Muscle layer of colon (tissue), 2 donors: ENCODE results near the gene TMEM266.

ENCODE experiments used
- H3K27ac ChIP-seq: one replicate; pipeline ENCODE4 v1.7.0; 2013; ENCODE audit warnings: low read depth, mild to moderate bottlenecking, low read length, moderate library complexity
- H3K27me3 ChIP-seq, 2 donors: one replicate each; pipeline ENCODE4 v1.7.0; 2013; ENCODE audit warnings: low read length in 2 of 2, mild to moderate bottlenecking in 2 of 2; ENCODE audit not compliant: insufficient read depth in 2 of 2, control insufficient read depth in 1 of 2
- H3K36me3 ChIP-seq: one replicate; pipeline ENCODE4 v1.7.0; 2013; ENCODE audit warnings: mild to moderate bottlenecking, low read length; ENCODE audit not compliant: insufficient read depth
- H3K4me1 ChIP-seq: one replicate; pipeline ENCODE4 v1.7.0; 2013; ENCODE audit warnings: mild to moderate bottlenecking, low read length; ENCODE audit not compliant: insufficient read depth
- H3K4me3 ChIP-seq, 2 donors: one replicate each; pipeline ENCODE4 v1.7.0; 2013; ENCODE audit warnings: low read length in 2 of 2, low read depth in 1 of 2, mild to moderate bottlenecking in 1 of 2, moderate library complexity in 1 of 2
- H3K9ac ChIP-seq: one replicate; pipeline ENCODE4 v1.7.0; 2013; ENCODE audit warnings: low read length
- H3K9me3 ChIP-seq: one replicate; pipeline ENCODE4 v1.7.0; 2013; ENCODE audit warnings: mild to moderate bottlenecking, low read length
- donor health status: abdominal sarcoma.
- donor health status: Adenocarcinoma of cecum.

The TMEM266 gene

DNA sequence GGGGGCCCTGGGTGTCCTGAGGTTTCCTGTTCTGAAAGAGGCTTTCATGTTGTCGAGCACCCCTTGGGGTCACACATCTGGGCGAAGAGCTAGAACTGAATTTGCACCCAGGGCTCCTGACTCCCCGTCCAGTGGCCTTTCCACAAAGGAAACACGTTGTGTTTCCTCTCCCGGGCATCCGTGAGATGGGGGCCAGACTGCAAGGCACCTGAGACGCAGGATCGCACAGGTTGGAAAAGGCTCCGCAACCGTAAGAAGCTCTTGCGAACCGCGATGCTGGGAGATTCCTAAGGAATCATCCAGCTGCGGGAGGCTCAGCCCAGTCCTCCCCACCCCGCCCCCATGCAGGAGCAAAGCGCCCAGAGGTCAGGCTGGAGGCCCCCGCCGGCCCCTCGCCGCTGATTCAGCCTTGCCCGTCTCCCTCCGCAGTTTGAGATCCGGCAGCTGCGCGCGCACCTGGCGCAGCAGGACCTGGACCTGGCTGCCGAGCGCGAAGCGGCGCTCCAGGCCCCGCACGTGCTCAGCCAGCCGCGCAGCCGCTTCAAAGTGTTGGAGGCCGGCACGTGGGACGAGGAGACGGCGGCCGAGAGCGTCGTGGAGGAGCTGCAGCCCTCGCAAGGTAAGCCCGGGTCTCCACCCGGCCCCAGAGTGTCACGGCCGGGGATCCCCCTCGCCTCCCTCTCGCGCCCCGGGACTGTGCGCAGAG lies 131.9 kb downstream of the TMEM266 start:
- Histone ChIP-seq H3K27ac (no peak overlapping the region), H3K9ac (no peak overlapping the region), H3K9me3 (no peaks in the 10 kb centered on the region), H3K27me3 (peaks cover 0 to 22% of the 10 kb centered on the region in 2 donors), H3K4me3 (no peak overlapping the region), H3K36me3 (no peaks in the 10 kb centered on the region), H3K4me1 (peaks cover 21% of the 10 kb centered on the region)

DNA sequence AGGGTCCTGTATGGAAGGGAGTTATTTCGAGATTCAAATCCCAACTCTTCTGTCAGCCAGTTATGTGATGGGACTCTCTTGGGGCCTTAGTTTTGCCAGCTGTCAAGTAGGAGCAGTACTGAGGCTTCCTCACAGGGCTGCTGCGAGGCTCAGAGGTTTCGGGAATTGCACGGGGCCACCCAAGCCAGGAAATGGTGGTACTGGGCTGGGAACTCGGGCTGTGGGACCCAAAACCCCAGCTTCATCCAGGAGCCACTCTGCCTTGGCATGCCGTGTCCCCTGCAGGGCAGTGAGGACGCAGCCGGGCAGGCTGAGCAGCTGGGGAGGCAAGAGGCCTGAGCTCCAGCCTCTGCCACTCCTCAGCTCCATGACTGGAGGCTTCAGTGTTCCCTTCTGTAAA lies 132.9 kb downstream of the TMEM266 start:
- peaks cover 0 to 18% of the 10 kb centered on the region in 2 donors for H3K27me3 ChIP-seq
- no peak overlapping the region for H3K4me3 ChIP-seq
- peaks cover 30% of the 10 kb centered on the region for H3K4me1 ChIP-seq
- no peak overlapping the region for H3K27ac ChIP-seq
- H3K9ac ChIP-seq, result no peak overlapping the region
- H3K36me3 ChIP-seq, result no peaks in the 10 kb centered on the region
- no peaks in the 10 kb centered on the region for H3K9me3 ChIP-seq

DNA sequence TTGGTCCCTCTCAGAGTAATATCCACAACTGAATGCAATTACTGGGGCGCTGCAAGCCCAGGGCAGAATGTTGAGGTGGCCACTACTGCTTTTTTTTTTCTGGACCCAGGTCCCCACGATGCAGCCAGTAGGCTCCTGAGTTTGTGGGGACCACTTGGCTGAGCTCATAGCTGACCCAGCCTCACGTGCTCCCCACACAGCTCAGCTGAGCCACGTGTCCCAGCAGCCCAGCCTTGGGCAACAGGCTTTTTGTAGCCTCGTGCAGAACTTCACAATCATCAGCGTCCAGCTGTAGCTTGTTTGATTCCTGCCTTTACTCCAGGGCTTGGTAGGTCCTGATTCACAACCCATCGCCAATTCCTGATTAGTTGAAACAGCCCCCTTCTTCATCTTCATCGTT lies 134.1 kb downstream of the TMEM266 start:
- Histone ChIP-seq H3K9me3 (no peaks in the 10 kb centered on the region), H3K4me1 (peaks cover 35% of the 10 kb centered on the region), H3K9ac (no peak overlapping the region), H3K36me3 (no peaks in the 10 kb centered on the region), H3K4me3 (no peak overlapping the region), H3K27me3 (peaks cover 0 to 13% of the 10 kb centered on the region in 2 donors), H3K27ac (no peak overlapping the region)

DNA sequence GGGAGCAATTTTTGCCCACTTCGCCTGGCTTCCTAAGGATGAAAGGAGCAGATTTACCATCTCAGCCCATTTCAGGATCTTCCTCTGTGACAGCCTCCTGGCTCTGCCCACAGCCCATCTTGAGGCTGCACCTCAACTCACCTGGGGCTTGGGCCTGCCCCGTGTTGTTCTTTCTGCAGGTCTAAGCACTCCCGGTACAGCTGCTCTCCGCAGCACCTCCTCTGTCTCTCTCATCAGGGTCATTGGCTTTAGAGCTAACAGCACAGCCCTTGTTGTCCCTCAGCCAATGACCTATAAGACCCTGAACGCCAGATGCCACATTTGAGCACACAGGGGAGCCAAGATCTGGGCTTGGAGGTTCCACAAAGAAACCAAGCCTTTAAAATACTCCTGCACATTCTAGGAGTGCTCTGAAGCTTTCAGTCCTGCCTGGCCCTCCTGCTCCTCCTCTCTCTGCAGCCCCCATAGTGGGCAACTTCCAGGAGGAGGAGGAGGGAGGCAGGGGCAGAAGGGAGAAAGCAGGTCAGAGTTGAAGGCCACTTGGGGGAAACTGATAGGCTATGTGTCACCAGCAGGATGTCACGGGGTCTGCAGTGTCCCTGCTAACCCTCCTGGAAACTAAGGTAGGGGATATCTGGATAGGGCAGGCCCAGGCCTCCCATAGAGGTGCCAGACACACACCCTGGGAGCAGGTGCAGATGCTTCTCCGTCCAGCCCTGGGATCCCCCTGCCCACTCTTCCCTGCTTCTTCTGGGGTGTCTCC lies 135.9 kb downstream of the TMEM266 start:
- no peaks in the 10 kb centered on the region for H3K36me3 ChIP-seq
- no peaks in the 10 kb centered on the region for H3K9me3 ChIP-seq
- peaks cover 0 to 11% of the 10 kb centered on the region in 2 donors for H3K27me3 ChIP-seq
- H3K9ac ChIP-seq, result no peak overlapping the region
- no peak overlapping the region for H3K4me3 ChIP-seq
- peaks cover 42% of the 10 kb centered on the region for H3K4me1 ChIP-seq
- H3K27ac ChIP-seq, result no peak overlapping the region

DNA sequence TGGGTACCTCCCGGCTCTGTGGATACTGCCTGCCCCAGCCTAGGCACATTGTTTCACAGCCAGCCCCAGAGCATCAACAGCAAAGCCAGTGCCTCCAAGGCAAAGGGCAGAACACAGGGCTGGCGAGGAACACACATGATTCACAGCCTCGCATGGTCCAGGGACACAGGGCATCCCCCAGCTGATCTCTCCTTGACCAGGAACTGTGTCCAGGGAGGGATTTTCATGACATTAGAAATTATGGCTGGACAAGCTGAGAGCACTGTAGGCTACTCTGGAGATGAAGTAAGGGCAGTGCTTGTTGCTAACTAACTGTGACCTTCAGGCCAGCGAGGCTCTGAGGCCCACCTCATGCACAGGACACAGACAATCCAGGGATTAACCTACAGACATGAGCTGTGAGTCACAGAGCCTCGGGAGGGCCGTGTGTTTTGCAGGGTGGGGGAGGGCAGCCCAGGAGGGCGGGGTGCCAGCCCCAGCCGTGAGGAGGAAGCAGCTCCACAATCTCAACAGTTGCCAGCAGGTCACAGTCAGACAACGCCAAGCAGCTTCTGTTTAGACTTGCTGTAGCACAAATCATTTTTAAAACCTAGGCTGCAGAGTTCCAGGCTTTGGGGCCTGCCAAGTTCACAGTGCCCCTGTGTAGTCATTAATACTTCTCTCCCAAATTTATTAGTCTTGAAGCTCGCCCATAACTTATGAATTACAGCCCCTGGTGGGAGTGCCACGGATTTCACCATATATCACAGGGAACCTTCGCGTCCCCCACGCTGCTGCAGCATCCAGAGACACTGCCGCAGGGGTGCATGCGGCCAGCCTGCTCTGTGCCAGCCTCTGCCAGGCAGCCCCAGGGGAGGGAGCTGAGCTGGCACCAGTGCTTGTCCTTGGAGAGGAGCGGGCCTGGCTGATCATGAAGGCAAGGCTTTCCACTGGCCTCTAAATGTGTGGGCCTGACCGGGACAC lies 136.8 kb downstream of the TMEM266 start:
- H3K36me3 ChIP-seq, result no peaks in the 10 kb centered on the region
- peaks cover 0 to 11% of the 10 kb centered on the region in 2 donors for H3K27me3 ChIP-seq
- H3K4me1 ChIP-seq, result peaks cover 39% of the 10 kb centered on the region
- no peak overlapping the region for H3K4me3 ChIP-seq
- H3K9ac ChIP-seq, result no peak overlapping the region
- peak overlapping the region; percentile 62 for H3K27ac ChIP-seq
- no peaks in the 10 kb centered on the region for H3K9me3 ChIP-seq

DNA sequence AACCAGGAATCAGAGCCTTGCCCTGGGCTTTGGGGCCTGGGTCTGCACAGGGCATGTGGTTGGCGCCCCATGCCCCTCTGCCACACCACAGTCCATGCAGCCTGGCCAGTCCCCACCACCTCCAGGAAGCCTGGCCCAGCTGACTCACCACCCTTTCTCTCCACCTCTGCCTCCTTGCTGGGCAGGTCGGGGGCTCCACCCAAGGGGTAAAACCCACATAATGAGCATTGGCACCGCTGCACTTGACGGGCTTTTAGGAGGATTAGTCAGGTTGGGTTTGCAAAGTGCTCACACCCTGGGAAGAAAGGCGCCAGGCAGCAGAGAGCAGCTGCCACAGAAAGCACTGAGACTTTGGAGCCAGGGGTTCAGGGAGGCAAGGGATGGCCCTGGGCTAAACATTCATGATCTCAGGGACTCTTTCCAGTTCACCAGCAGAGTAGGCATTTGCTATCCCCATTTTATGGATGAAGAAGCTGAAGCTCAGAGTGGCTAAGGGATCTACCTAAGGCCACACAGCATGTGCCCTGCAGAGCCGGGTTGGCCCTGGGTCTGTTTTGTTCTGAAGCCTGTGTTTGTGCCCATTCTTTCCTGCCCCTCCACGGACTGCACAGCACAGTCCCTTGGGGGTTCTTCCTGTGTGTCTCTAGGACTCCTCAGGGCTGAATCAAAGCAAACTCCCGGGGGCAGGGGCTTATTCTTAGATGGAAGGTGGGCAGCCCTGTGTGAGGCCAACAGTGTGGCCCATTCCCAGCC lies 138.1 kb downstream of the TMEM266 start:
- Histone ChIP-seq H3K4me1 (peaks cover 39% of the 10 kb centered on the region), H3K9ac (no peak overlapping the region), H3K27me3 (peaks cover 0 to 3% of the 10 kb centered on the region in 2 donors), H3K36me3 (no peaks in the 10 kb centered on the region), H3K27ac (no peak overlapping the region), H3K4me3 (no peak overlapping the region), H3K9me3 (no peaks in the 10 kb centered on the region)

DNA sequence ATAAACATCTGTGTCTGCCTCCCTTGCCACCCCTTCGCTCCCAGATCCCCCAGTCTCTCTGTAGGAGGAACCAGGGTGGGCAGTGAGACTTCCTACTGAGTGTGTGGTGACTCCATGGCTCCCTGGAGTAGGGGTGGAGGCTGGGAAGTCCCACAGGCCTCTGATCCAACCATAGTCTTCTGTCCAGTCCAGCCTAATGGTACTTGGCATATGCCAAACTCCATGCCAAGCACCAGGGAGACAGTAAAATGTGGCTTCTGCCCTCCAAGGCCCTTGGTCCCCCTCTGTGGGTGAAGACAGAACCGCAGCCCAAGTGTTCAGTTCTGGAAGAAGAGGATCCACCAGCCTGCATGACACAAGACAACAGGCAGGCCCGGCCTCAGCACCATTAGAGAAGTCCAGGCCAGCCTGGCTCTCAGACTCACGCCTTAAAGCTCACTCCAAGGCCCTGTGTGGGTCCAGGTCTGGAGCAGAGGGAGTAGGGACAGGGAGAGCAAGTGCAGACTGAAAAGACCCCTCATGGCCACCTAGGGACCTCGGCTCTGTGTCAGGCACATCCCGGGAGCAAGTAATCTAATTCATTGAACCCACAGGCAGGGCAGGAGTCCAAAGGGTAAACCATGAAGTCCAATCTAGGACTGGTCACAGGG lies 138.8 kb downstream of the TMEM266 start:
- Histone ChIP-seq H3K27me3 (no peaks in the 10 kb centered on the region), H3K9me3 (no peaks in the 10 kb centered on the region), H3K4me3 (no peak overlapping the region), H3K36me3 (no peaks in the 10 kb centered on the region), H3K27ac (no peak overlapping the region), H3K9ac (no peak overlapping the region), H3K4me1 (peaks cover 39% of the 10 kb centered on the region)

DNA sequence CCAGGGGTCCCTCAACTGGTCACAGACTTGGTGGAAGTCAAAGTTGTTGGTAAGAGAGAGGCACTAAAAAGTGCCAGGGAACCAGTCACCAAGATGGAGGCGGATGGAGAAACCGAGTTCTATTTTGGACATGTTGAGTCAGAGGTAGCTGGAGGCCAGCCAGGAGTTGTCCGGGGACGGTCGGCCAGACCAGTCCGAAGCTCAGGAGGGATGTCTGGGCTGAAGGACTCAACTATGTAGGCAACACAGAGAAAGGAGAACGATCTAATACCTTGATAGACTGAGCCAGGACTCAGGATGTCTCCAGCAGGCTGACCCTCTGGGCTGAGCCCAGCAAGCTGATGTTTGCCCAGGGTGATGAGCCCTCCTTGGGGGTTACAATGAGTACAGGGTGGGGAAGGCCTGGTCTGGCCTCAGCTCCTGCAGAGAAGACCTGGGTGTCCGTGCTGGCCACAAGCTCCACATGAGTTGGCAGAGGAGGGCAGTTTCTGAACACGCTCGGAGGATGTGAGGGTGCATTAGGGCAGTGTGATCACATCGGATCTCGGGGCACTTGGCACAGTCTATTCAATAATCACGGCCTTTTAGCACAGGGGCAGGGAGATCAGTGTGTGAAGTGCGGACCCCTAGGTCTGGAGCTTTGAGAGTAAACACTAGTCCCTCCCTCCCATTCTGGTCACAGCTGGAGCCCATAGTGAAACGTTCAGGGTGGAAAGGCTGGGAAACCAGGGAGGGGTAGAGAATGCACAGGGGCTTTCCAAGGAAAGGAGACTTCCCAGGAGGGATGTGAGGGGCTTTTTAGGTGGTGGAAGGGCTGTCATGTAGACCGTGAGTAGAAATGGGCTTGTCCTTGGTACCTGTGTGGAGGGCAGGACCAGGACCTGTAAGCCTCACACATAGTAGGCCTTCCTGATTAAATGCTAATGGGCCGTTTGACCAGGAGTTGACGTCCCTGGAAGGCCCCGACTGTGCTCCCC lies 139.6 kb downstream of the TMEM266 start:
- no peaks in the 10 kb centered on the region for H3K36me3 ChIP-seq
- no peak overlapping the region for H3K4me3 ChIP-seq
- peaks cover 39% of the 10 kb centered on the region for H3K4me1 ChIP-seq
- no peak overlapping the region for H3K9ac ChIP-seq
- no peak overlapping the region for H3K27ac ChIP-seq
- no peaks in the 10 kb centered on the region for H3K9me3 ChIP-seq
- H3K27me3 ChIP-seq, result no peaks in the 10 kb centered on the region

DNA sequence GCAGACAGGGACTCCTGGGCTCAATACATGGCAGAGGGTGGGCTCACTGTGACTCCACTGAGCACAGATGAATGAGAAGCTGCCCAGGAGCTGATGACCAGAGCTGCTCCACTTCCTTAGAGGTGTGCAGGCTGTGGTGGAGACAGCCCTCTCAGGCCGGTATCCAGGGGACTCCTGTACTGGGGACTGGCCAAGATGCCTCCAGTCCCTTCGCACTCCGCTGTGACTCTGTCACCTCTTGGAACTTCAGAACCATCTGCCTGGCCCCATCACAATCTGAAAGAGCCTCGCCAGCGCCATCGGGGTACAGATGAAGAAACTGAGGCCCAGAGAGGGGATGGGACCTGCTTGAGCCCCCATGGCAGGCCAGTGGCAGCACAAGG lies 140.3 kb downstream of the TMEM266 start:
- H3K27ac ChIP-seq, result no peak overlapping the region
- H3K36me3 ChIP-seq, result no peaks in the 10 kb centered on the region
- H3K27me3 ChIP-seq, result no peaks in the 10 kb centered on the region
- peaks cover 39% of the 10 kb centered on the region for H3K4me1 ChIP-seq
- no peaks in the 10 kb centered on the region for H3K9me3 ChIP-seq
- no peak overlapping the region for H3K9ac ChIP-seq
- no peak overlapping the region for H3K4me3 ChIP-seq
